ENCODE data around the gene KIFBP. TPM values are rescaled to one million over a fixed set of nuclear protein-coding genes. Genes with fewer than 3 reads are reported as not detected.
"Not testable (repeated sequence)": the region's sequence is repeated elsewhere in the genome, so short reads cannot be mapped to it uniquely, and the experiment has no call there.

KIFBP gene, protein sequence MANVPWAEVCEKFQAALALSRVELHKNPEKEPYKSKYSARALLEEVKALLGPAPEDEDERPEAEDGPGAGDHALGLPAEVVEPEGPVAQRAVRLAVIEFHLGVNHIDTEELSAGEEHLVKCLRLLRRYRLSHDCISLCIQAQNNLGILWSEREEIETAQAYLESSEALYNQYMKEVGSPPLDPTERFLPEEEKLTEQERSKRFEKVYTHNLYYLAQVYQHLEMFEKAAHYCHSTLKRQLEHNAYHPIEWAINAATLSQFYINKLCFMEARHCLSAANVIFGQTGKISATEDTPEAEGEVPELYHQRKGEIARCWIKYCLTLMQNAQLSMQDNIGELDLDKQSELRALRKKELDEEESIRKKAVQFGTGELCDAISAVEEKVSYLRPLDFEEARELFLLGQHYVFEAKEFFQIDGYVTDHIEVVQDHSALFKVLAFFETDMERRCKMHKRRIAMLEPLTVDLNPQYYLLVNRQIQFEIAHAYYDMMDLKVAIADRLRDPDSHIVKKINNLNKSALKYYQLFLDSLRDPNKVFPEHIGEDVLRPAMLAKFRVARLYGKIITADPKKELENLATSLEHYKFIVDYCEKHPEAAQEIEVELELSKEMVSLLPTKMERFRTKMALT
- 10 to 100 TPM; 16.4 to 18.3 TPM for total RNA-seq

DNA sequence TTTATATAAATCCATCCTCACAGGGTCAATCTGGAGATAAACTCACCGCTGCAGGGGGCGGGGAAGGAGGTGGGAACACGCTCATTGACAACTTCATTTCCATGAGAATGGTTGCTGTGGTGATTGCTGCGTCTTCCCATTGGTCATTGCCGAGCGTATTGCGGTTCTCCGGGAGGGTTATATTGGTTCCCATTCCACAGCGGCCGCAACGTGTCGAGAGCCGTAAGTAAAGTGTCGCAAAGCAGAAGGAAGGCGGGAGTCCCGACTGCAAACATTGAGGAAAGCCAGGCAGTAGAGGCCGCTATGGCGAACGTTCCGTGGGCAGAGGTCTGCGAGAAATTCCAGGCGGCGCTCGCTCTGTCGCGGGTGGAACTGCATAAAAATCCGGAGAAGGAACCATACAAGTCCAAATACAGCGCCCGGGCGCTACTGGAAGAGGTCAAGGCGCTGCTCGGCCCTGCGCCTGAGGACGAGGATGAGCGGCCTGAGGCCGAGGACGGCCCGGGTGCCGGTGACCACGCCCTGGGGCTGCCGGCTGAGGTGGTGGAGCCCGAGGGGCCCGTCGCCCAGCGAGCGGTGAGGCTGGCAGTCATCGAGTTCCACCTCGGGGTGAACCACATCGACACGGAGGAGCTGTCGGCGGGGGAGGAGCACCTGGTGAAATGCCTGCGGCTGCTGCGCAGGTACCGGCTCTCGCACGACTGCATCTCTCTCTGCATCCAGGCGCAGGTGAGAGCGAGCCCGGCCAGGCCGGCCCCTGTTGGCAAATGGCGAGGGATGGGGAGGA is at the start of gene KIFBP:
Gene KIFBP (plus strand): TSS at position 274 of the 787 bp plus-strand sequence. CDS start 30 bp downstream, at position 304.
- peak within 1 kb of the TSS; percentile 89 for H3K27ac Mint-ChIP-seq
- DNase-seq = peak; percentile 89
- H3K4me1 Mint-ChIP-seq = peaks cover 58% of the 10 kb centered on the region
- no peaks in the 10 kb centered on the region for H3K27me3 Mint-ChIP-seq
- peaks cover 37% of the 10 kb centered on the region for H3K36me3 Mint-ChIP-seq (ENCODE audit: low read depth)
- no peaks in the 10 kb centered on the region for H3K9me3 Mint-ChIP-seq
- CTCF ChIA-PET = interaction anchor here (0.8 to 4.1 kb wide), 12 partner anchors 17 to 404 kb away, joined by 3 to 26 read pairs (median 5); partner anchors contain the start of gene DDX21
- POLR2A ChIA-PET = interaction anchor here (1.2 to 3.6 kb wide), 15 partner anchors 16 to 240 kb away, joined by 3 to 18 read pairs (median 5); partner anchors contain the start of genes DDX21, DDX50 and SRGN
- H3K4me3 Mint-ChIP-seq = peak within 1 kb of the TSS; percentile 97

- Mint-ChIP-seq H3K9me3 (no peaks in the 10 kb centered on the region), H3K27me3 (no peaks in the 10 kb centered on the region), H3K36me3 (ENCODE audit: low read depth) (peaks cover 53% of the 10 kb centered on the region), H3K4me1 (peaks cover 12% of the 10 kb centered on the region), H3K27ac (no peak overlapping the region), H3K4me3 (no peak overlapping the region)
- ChIA-PET CTCF (interaction anchor here (0.5 to 0.8 kb wide), 2 partner anchors 17 to 106 kb away, joined by 3 read pairs; partner anchors contain the start of gene DDX21), POLR2A (interaction anchor here (1.5 kb wide), 1 partner anchor 37 kb away, joined by 3 read pairs; the partner anchor contains the start of gene DDX50)
- no peak for DNase-seq
Measured at GRCh38 chr10:68938884-68939283, 49.7 kb upstream of the KIFBP start.

DNA sequence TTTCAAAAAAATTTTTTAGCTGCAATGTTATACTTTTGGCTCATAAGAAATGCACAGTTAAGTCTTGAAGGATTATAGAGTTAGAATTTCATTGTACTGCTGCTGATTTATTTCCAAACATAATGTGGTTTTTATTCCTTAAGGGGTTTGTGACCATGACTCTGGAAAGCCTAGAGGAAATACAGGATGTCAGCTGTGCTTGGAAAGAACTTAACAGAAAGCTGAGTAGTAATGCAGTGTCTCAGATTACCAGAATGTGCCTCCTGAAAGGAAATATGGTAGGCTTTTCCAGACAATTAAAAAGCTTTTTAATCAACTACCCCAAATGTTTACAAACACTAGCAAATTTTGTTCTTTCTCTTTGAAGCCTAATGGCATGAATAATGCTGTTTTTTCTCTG is 47.7 kb upstream of the KIFBP start:
- H3K4me3 Mint-ChIP-seq, H3K4me1 Mint-ChIP-seq, DNase-seq, H3K27ac Mint-ChIP-seq, H3K9me3 Mint-ChIP-seq, H3K27me3 Mint-ChIP-seq: not testable (repeated sequence)
- POLR2A ChIA-PET = interaction anchor here (1.6 to 2.2 kb wide), 2 partner anchors 14 to 15 kb away, joined by 5 to 8 read pairs; partner anchors contain the start of gene DDX21
- CTCF ChIA-PET = interaction anchor here (0.9 kb wide), 1 partner anchor 592 kb away, joined by 3 read pairs; no protein-coding TSS in a partner anchor
- H3K36me3 Mint-ChIP-seq (ENCODE audit: low read depth) = peaks cover 54% of the 10 kb centered on the region

DNA sequence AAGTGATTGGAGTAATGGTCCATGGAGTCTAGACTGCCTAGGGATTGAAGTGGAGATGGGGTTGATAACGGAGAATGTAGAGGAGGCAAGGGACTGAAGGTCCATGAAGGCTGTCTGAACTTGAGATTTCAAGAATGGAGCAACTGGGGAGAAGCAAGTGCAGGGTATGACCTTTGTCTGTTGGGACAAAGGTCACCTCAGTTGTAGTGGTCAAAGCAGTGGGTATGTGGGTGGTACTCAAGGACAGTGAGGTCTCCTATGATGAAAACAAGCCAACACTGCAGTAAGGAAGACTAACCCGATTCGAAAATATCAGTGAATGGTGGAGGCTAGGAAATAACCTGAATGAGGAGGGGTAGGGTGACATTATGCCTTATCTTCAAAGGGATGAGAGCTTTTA is 38.0 kb upstream of the KIFBP start:
- CTCF ChIA-PET = no interaction called here
- Mint-ChIP-seq H3K9me3 (no peaks in the 10 kb centered on the region), H3K4me3 (no peak overlapping the region), H3K4me1 (peaks cover 6% of the 10 kb centered on the region), H3K36me3 (ENCODE audit: low read depth) (peaks cover 26% of the 10 kb centered on the region), H3K27ac (no peak overlapping the region), H3K27me3 (no peaks in the 10 kb centered on the region)
- DNase-seq = no peak
- POLR2A ChIA-PET = interaction anchor here (0.5 kb wide), 1 partner anchor 14 kb away, joined by 3 read pairs; no protein-coding TSS in a partner anchor

DNA sequence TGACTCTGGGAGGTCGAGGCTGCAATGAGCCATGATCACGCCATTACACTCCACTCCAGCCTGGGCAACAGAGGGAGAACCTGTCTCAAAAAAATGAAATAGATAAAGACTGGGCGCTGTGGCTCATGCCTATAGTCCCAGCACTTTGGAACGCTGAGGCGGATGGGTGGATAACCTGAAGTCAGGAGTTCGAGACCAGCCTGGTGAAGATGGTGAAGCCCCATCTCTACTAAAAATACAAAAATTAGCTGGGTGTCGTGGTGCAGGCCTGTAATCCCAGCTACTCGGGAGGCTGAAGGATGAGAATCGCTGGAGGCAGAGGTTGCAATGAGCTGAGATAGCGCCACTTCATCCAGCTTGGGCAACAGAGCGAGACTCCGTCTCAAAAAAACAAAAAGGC is 33.7 kb upstream of the KIFBP start:
- DNase-seq = no peak
- Mint-ChIP-seq H3K9me3 (no peaks in the 10 kb centered on the region), H3K4me1 (peaks cover 27% of the 10 kb centered on the region), H3K27me3 (no peaks in the 10 kb centered on the region), H3K27ac (peak overlapping the region; percentile 60), H3K36me3 (ENCODE audit: low read depth) (peaks cover 31% of the 10 kb centered on the region), H3K4me3 (peak overlapping the region; percentile 94)
- ChIA-PET CTCF (interaction anchor here (0.6 to 3.3 kb wide), 14 partner anchors 13 to 249 kb away, joined by 3 to 27 read pairs (median 4); partner anchors contain the start of gene KIFBP), POLR2A (interaction anchor here (1.0 to 8.2 kb wide), 27 partner anchors 9 to 623 kb away, joined by 3 to 86 read pairs (median 5); partner anchors contain the start of genes DDX50, DNA2, HNRNPH3 and KIFBP)

DNA sequence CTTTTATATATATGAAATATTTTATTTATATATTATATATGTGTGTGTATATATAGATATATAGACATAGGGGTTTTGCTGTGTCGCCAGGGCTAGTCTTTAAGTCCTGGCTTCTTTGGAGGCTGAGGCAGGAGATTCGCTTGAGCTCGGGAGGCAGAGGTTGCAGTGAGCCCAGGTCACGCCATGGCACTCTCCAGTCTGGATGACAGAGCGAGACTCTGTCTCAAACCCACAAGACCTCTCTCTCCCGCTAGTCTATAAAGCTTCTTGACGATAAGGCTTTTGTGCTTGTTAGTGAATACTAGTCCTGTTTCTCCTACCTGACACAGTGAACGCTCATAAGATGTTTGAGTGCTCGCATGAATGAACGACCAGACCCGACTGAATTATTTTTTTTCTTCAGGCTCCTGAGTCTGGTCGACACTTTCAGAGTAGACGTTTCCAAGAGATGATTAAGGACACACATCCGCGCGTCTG is 33.2 kb upstream of the KIFBP start:
- DNase-seq = no peak
- ChIA-PET POLR2A (interaction anchor here (0.6 to 8.2 kb wide), 41 partner anchors 9 to 624 kb away, joined by 3 to 86 read pairs (median 4); partner anchors contain the start of genes CCAR1, DDX50, DNA2 and HNRNPH3), CTCF (interaction anchor here (0.6 to 3.3 kb wide), 17 partner anchors 13 to 249 kb away, joined by 3 to 27 read pairs (median 4); partner anchors contain the start of gene KIFBP)
- no peaks in the 10 kb centered on the region for H3K9me3 Mint-ChIP-seq
- H3K27me3 Mint-ChIP-seq = no peaks in the 10 kb centered on the region
- peaks cover 31% of the 10 kb centered on the region for H3K4me1 Mint-ChIP-seq
- H3K4me3 Mint-ChIP-seq = peak overlapping the region; percentile 94
- H3K36me3 Mint-ChIP-seq (ENCODE audit: low read depth) = peaks cover 34% of the 10 kb centered on the region
- peak overlapping the region; percentile 98 for H3K27ac Mint-ChIP-seq

DNA sequence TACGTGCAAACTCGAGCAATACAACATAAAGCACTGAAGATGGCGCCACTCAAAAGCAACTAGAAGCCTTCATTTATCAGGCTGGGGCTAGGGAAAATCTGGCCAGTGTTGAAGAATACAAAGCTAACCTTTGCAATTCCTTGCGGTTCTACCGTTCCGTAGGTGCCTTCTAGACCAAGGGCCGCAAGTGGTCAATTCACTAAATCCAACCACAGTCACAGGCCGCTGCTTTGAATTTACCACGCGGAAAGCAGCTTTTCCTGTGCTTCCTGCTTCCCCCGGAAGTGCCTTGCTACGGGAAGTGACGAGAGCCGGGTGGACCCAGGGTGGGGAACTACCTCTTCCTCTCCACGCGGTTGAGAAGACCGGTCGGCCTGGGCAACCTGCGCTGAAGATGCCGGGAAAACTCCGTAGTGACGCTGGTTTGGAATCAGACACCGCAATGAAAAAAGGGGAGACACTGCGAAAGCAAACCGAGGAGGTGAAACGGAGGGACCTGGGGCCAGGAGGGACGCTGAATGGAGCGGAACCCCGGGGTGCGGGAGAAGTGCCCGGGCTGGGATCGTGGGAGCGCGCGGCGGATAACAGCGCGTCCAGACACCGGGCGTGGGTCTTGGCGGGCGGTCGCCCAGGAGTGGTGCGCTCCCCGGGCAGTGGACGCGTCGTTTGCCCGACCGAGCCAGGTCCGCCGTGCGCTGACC is 32.6 kb upstream of the KIFBP start, which contains the start of gene DDX21:
Gene DDX21 (plus strand): TSS at position 339 of the 701 bp plus-strand sequence. CDS start 56 bp downstream, at position 395.
- POLR2A ChIA-PET = interaction anchor here (0.6 to 8.2 kb wide), 41 partner anchors 10 to 624 kb away, joined by 3 to 86 read pairs (median 4); partner anchors contain the start of genes CCAR1, DDX50, DNA2 and HNRNPH3
- Mint-ChIP-seq H3K27ac (peak within 1 kb of the TSS; percentile 98), H3K4me1 (peaks cover 36% of the 10 kb centered on the region), H3K36me3 (ENCODE audit: low read depth) (peaks cover 34% of the 10 kb centered on the region), H3K27me3 (no peaks in the 10 kb centered on the region), H3K4me3 (peak within 1 kb of the TSS; percentile 94), H3K9me3 (no peaks in the 10 kb centered on the region)
- peak; percentile 91 for DNase-seq
- CTCF ChIA-PET = interaction anchor here (0.8 to 3.3 kb wide), 14 partner anchors 13 to 248 kb away, joined by 3 to 27 read pairs (median 5); partner anchors contain the start of gene KIFBP

DNA sequence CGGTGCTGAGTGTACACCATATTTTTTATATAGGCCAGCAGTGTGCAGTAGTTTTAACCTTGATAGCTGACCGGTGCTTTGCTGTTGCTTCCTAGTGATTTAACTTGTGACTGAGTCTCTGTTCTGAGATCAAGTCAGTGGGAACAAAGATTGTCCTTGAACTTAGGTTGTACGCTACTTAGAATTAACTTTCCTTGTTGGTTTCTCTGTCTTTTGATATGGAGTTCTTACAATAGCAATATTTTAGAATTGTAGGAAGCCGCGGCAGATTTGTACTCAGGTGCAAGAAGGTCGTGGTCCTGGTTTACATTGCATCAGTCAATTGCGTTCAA is 31.4 kb upstream of the KIFBP start:
- Mint-ChIP-seq H3K27ac (peak overlapping the region; percentile 98), H3K9me3 (no peaks in the 10 kb centered on the region), H3K4me3 (peak overlapping the region; percentile 94), H3K4me1 (peaks cover 45% of the 10 kb centered on the region), H3K36me3 (ENCODE audit: low read depth) (peaks cover 44% of the 10 kb centered on the region), H3K27me3 (no peaks in the 10 kb centered on the region)
- ChIA-PET CTCF (interaction anchor here (1.8 to 3.3 kb wide), 4 partner anchors 12 to 167 kb away, joined by 5 to 27 read pairs (median 14); partner anchors contain the start of gene KIFBP), POLR2A (interaction anchor here (0.7 to 8.2 kb wide), 19 partner anchors 8 to 626 kb away, joined by 3 to 86 read pairs (median 5); partner anchors contain the start of genes DDX50, DNA2, HNRNPH3 and KIFBP)
- DNase-seq = no peak

GRCh38 chr10:68957654-68958053 is 30.9 kb upstream of the KIFBP start:
- Mint-ChIP-seq H3K27ac (peak overlapping the region; percentile 98), H3K36me3 (ENCODE audit: low read depth) (peaks cover 48% of the 10 kb centered on the region)
- CTCF ChIA-PET = interaction anchor here (1.2 to 3.3 kb wide), 4 partner anchors 12 to 135 kb away, joined by 4 to 27 read pairs (median 14); partner anchors contain the start of gene KIFBP

DNA sequence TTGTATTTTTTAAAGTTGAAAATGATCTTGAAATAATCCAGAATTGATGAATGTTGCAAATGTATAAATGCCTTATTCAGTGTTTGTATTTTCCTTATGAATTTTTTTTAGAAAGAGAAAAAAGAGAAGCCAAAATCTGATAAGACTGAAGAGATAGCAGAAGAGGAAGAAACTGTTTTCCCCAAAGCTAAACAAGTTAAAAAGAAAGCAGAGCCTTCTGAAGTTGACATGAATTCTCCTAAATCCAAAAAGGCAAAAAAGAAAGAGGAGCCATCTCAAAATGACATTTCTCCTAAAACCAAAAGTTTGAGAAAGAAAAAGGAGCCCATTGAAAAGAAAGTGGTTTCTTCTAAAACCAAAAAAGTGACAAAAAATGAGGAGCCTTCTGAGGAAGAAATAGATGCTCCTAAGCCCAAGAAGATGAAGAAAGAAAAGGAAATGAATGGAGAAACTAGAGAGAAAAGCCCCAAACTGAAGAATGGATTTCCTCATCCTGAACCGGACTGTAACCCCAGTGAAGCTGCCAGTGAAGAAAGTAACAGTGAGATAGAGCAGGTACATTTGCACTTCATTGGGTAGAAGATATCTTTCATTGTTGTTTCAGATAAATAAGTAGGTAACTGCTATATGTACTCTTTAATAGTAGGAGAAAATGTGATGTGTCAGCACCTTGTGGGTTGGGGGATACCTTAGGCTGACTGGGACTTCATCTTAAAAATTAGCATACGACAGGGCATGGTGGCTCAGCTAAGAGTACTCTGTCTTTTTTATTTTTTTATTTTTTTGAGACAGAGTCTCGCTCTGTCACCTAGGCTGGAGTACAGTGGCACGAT is 28.7 kb upstream of the KIFBP start:
- POLR2A ChIA-PET = interaction anchor here (0.8 to 8.2 kb wide), 3 partner anchors 9 to 134 kb away, joined by 3 to 86 read pairs (median 6); no protein-coding TSS in a partner anchor
- peaks cover 44% of the 10 kb centered on the region for H3K4me1 Mint-ChIP-seq
- no peaks in the 10 kb centered on the region for H3K9me3 Mint-ChIP-seq
- CTCF ChIA-PET = interaction anchor here (0.8 to 3.3 kb wide), 4 partner anchors 9 to 134 kb away, joined by 4 to 17 read pairs (median 4); no protein-coding TSS in a partner anchor
- H3K27me3 Mint-ChIP-seq = no peaks in the 10 kb centered on the region
- no peak for DNase-seq
- H3K36me3 Mint-ChIP-seq (ENCODE audit: low read depth) = peaks cover 61% of the 10 kb centered on the region
- H3K4me3 Mint-ChIP-seq = peak overlapping the region; percentile 22
- peak overlapping the region; percentile 66 for H3K27ac Mint-ChIP-seq

More at GRCh38 chr10:68957654-68958053, 30.9 kb upstream of the KIFBP start:
- POLR2A ChIA-PET = interaction anchor here (1.0 to 8.2 kb wide), 14 partner anchors 8 to 486 kb away, joined by 3 to 86 read pairs (median 6); partner anchors contain the start of genes DDX50, DNA2 and SRGN
- no peak for DNase-seq
- H3K4me1 Mint-ChIP-seq = peaks cover 46% of the 10 kb centered on the region
- no peaks in the 10 kb centered on the region for H3K9me3 Mint-ChIP-seq
- H3K4me3 Mint-ChIP-seq = peak overlapping the region; percentile 94
- no peaks in the 10 kb centered on the region for H3K27me3 Mint-ChIP-seq
